ENCODE measurements around the gene CC2D2B.
"Not testable (repeated sequence)": the region's sequence is repeated elsewhere in the genome, so short reads cannot be mapped to it uniquely, and the experiment has no call there.

Gene CC2D2B

DNA sequence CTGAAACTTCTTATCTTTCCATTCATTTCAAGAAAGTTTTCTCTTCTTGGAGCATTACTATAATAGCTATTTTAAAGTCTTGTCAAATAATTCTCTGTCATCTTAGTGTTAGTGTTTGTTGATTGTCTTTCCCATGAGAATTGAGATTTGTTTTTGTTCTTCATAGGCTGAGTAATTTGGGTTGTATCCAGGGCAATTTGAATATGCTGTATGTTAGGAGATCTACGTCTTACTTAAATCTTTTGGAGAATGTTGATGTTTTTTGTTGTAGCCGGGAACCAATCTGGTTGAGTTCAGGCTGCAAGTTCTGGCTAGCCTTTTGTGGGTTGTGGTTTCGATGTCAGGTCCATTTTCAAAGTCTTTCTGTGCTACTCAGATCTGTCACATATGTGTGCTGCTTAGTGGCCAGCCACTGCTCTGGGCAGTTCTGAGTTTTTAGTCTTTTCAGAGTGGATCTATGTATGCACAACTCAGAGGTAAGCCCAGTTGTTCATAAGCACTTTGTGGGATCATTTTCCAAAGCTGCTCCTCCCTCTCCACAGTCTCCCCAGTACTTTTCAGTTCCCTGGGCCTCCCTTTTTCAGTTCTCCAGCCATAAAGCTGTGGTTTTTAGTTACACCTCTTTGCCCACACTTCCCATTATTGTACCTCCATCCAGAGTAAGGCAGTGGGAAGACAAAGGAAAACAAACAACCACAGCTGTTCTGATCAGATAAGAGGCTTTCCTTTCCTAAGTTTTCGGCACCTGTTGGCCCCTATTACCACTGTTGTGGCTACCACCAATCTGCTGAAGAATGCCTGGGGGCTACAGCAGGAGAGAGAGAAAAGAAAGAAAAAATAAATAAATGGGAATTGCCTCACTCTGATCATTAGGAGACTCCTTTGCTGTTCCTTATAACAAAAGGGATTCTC, 131.0 kb downstream of the CC2D2B start:
- no peak for DNase-seq (ENCODE audit: low read depth)
- Histone ChIP-seq H3K4me1 (ENCODE audit: control insufficient read depth, insufficient read depth, low read length) (peaks cover 3% of the 10 kb centered on the region), H3K9ac (ENCODE audit: low read length) (no peak overlapping the region), H3K36me3 (ENCODE audit: control insufficient read depth, insufficient read depth, low read length, severe bottlenecking) (no peaks in the 10 kb centered on the region), H3K27me3 (replicated peaks; ENCODE audit: control insufficient read depth, insufficient read depth, low read length) (no peaks in the 10 kb centered on the region), H3K9me3 (ENCODE audit: control insufficient read depth, low read length) (no peaks in the 10 kb centered on the region), H3K4me3 (ENCODE audit: low read length) (no peak overlapping the region)

DNA sequence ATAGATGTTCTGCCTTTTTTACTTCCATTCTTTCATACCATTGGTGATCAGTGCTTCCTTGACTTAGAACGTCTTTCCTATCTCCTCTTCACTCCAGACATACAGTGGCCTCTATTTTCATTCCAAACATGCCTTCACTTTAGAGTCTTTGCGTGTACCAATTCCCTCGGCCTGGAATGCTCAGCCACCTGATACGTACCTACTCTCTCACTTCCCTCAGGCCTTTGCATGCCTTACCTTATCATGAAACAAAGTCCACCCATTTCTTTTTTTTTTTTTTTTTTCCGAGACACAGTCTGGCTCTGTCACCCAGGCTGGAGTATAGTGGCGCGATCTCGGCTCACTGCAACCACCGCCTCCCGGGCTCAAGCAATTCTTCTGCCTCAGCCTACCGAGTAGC, 133.4 kb downstream of the CC2D2B start:
- Histone ChIP-seq H3K4me1 (ENCODE audit: control insufficient read depth, insufficient read depth, low read length) (peaks cover 21% of the 10 kb centered on the region), H3K36me3 (ENCODE audit: control insufficient read depth, insufficient read depth, low read length, severe bottlenecking) (peaks cover 1% of the 10 kb centered on the region), H3K4me3 (ENCODE audit: low read length) (no peak overlapping the region), H3K27me3 (replicated peaks; ENCODE audit: control insufficient read depth, insufficient read depth, low read length) (no peaks in the 10 kb centered on the region), H3K9ac (ENCODE audit: low read length) (no peak overlapping the region), H3K9me3 (ENCODE audit: control insufficient read depth, low read length) (no peaks in the 10 kb centered on the region)
- DNase-seq (ENCODE audit: low read depth), result no peak

DNA sequence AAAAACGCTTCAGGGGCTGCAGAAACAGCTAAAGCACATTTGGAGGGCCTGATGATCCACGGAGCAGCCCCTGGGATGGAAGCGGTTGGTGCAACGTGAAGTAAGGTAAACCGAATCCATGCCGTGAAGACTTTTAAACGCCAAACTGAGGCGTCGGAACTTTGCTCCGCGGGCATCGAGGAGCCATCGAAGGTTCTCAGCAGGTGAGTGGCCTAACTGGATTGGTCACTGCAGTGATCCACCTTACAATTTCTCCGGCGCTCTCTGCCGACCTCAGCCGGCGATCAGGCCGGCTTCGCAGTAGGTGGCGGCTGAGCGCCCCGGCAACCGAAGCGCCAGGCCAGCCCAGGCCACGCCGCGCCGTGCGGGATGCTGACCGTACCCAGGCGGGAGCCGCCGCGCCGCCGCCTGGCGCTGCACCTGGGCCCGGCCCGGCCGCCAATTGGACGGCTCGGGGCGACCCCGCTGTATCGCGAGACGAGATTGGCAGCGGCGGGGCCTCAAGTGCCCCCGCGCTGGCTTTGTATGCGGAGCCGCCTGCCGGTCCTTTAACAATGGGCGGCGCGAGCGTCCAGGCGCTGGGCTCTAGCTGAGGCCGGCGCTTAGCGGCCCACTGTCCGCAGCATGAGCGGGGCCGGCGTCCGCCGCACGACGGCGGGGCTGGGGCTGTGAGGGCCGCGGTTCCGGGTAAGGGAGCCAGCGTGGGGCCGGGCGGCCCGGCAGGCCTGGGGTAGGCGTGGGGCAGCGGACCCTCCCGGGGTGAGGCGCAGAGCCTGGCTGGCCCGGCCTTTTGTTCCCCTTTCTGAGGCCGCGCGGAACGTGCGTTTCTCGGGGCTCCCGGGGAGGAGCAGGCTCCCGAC, 135.5 kb downstream of the CC2D2B start, which contains the start of gene CCNJ:
Gene CCNJ (plus strand): TSS at position 551 of the 860 bp plus-strand sequence. CDS start 811 bp downstream, outside the sequence.
- peak; percentile 98 for DNase-seq (ENCODE audit: low read depth)
- H3K27me3 ChIP-seq (replicated peaks; ENCODE audit: control insufficient read depth, insufficient read depth, low read length), result no peaks in the 10 kb centered on the region
- peak within 1 kb of the TSS; percentile 95 for H3K9ac ChIP-seq (ENCODE audit: low read length)
- H3K4me3 ChIP-seq (ENCODE audit: low read length), result peak within 1 kb of the TSS; percentile 92
- no peaks in the 10 kb centered on the region for H3K9me3 ChIP-seq (ENCODE audit: control insufficient read depth, low read length)
- H3K36me3 ChIP-seq (ENCODE audit: control insufficient read depth, insufficient read depth, low read length, severe bottlenecking), result peaks cover 15% of the 10 kb centered on the region
- peaks cover 27% of the 10 kb centered on the region for H3K4me1 ChIP-seq (ENCODE audit: control insufficient read depth, insufficient read depth, low read length)

DNA sequence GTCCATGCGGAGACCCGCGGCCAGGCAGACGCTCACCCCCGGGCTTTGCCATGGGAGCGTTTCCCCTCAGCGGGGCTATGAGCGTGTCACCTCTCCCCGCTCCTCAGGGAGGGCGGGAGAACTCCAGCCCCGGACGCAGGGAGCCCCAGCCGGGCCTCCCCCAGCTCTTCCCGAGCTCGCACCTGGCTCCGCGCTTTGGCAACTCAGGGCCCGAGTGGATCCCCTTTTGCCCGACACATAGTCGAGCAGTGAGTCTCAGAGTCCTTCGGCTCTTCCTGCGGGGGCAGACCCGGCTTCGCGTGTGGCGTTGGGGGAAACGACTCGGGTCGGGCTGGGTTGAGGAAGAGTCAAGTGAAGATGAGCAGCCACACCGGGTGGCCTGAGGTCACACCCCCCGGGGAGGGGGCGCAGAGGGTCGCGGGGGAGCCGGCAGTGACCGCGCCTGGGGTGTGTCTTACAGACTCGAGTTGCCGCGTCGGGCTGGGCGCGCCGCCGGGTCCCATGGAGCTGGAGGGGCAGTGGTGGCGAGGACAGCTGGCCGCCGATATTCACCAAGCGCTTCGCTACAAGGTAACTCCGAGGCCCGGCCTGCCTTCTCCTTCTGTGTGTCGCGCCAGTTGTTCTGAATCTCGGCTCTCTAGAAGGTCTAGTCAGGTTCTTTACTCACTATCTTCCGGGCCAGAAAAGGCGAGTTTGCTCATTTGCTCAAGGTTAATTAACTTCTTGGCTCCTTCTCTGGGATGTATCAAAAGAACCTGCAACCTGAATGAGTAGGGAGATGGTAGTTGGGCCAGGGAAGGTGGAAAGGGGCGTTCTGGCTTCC, 136.3 kb downstream of the CC2D2B start:
- Histone ChIP-seq H3K36me3 (ENCODE audit: control insufficient read depth, insufficient read depth, low read length, severe bottlenecking) (peaks cover 18% of the 10 kb centered on the region), H3K27me3 (replicated peaks; ENCODE audit: control insufficient read depth, insufficient read depth, low read length) (no peaks in the 10 kb centered on the region), H3K9me3 (ENCODE audit: control insufficient read depth, low read length) (no peaks in the 10 kb centered on the region), H3K9ac (ENCODE audit: low read length) (peak overlapping the region; percentile 95), H3K4me3 (ENCODE audit: low read length) (peak overlapping the region; percentile 92), H3K4me1 (ENCODE audit: control insufficient read depth, insufficient read depth, low read length) (peaks cover 27% of the 10 kb centered on the region)
- peak; percentile 70 for DNase-seq (ENCODE audit: low read depth)

DNA sequence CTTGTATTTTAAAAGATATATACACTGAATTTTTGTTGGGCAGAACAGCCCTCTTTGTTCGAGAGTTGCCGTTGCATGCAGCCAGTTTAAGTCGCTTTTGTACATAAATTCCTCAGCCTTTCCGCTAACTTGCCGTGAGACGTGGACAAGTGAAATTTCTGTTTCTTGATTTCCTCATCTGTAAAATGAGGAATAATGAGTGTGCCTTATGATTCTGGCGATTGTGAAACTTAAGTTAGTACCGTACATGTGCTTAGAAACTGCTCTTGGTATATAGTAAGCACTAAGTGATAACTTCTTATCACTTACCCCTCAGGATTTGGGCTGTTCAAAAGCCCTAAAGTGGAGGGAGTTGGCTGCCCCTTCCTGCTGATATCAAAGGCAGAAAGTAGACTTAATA, 137.0 kb downstream of the CC2D2B start:
- Histone ChIP-seq H3K4me3 (ENCODE audit: low read length) (peak overlapping the region; percentile 92), H3K27me3 (replicated peaks; ENCODE audit: control insufficient read depth, insufficient read depth, low read length) (no peaks in the 10 kb centered on the region)

DNA sequence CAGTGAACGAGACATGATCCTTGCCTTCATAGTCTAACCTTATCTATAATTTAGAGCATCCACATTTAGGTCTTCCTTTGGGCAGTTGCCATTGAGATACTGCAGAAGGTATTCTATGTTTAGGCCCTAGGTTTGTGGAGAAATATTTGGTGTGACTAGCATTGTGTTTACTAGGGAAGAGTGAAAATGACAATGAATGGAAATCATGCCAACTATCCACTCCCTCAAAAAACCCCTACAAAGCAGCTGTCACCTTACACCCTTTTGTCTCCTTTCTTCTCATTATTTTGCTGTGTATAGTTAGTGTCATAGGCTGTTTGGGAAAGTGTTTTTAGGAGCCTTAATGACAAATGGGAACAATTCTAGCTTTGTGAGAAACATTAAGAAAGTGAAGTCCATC, 138.8 kb downstream of the CC2D2B start:
- no peak overlapping the region for H3K9ac ChIP-seq (ENCODE audit: low read length)
- no peaks in the 10 kb centered on the region for H3K27me3 ChIP-seq (replicated peaks; ENCODE audit: control insufficient read depth, insufficient read depth, low read length)
- H3K4me3 ChIP-seq (ENCODE audit: low read length), result no peak overlapping the region
- H3K4me1 ChIP-seq (ENCODE audit: control insufficient read depth, insufficient read depth, low read length), result peaks cover 27% of the 10 kb centered on the region
- H3K9me3 ChIP-seq (ENCODE audit: control insufficient read depth, low read length), result no peaks in the 10 kb centered on the region
- DNase-seq (ENCODE audit: low read depth), result no peak
- peaks cover 35% of the 10 kb centered on the region for H3K36me3 ChIP-seq (ENCODE audit: control insufficient read depth, insufficient read depth, low read length, severe bottlenecking)

More for the DNA sequence above, 137.0 kb downstream of the CC2D2B start:
- peak; percentile 81 for DNase-seq (ENCODE audit: low read depth)
- Histone ChIP-seq H3K9me3 (ENCODE audit: control insufficient read depth, low read length) (no peaks in the 10 kb centered on the region), H3K36me3 (ENCODE audit: control insufficient read depth, insufficient read depth, low read length, severe bottlenecking) (peaks cover 18% of the 10 kb centered on the region), H3K9ac (ENCODE audit: low read length) (peak overlapping the region; percentile 95), H3K4me1 (ENCODE audit: control insufficient read depth, insufficient read depth, low read length) (peaks cover 27% of the 10 kb centered on the region)

DNA sequence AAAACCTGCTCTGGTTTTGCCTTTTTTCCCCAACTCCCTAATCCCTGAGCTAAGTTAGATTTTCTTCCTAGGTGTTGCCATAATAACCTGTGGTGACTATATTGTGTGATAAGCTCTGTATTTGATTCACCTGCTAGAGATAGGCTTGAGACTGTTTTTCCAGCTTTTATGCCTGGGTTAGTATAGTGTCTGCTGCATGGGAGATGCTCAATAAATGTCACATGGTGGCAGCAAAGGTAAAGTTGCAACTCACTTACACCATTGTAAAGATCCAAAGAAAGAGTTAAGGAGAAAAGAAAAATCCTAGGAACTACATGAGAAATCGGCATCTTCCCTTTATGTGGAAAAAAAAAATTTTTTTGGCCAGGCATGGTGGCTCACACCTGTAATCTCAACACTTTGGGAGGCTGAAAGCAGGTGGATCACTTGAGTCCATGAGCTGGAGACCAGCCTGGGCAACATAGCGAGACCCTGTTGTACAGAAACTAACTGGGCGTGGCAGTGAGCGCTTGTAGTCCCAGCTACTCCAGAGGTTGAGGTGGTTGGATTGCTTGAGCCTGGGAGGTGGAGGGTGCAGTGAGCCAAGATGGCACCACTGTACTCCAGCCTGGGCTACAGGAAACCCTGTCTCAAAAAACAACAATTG, 139.4 kb downstream of the CC2D2B start:
- no peak for DNase-seq (ENCODE audit: low read depth)
- no peaks in the 10 kb centered on the region for H3K27me3 ChIP-seq (replicated peaks; ENCODE audit: control insufficient read depth, insufficient read depth, low read length)

DNA sequence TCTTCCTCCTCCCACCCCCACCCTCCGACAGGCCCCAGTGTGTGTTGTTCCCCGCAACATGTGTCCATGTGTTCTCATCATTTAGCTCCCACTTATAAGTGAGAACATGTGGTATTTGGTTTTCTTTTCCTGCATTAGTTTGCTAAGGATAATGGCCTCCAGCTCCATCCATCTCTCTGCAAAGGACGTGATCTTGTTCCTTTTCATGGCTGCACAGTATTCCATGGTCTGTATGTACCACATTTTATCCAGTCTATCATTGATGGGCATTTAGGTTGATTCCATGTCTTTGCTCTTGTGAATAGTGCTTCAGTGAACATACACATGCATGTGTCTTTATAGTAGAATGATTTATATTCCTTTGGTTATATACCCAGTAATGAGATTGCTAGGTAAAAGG, 140.2 kb downstream of the CC2D2B start:
- not testable (repeated sequence) for H3K27me3 ChIP-seq (replicated peaks; ENCODE audit: control insufficient read depth, insufficient read depth, low read length); DNase-seq (ENCODE audit: low read depth); H3K9ac ChIP-seq (ENCODE audit: low read length); H3K4me3 ChIP-seq (ENCODE audit: low read length); H3K9me3 ChIP-seq (ENCODE audit: control insufficient read depth, low read length)
- H3K4me1 ChIP-seq (ENCODE audit: control insufficient read depth, insufficient read depth, low read length), result peaks cover 24% of the 10 kb centered on the region
- H3K36me3 ChIP-seq (ENCODE audit: control insufficient read depth, insufficient read depth, low read length, severe bottlenecking), result peaks cover 44% of the 10 kb centered on the region

More for the DNA sequence above, 139.4 kb downstream of the CC2D2B start:
- H3K4me1 ChIP-seq (ENCODE audit: control insufficient read depth, insufficient read depth, low read length), result peaks cover 27% of the 10 kb centered on the region
- H3K4me3 ChIP-seq (ENCODE audit: low read length), result no peak overlapping the region
- peaks cover 40% of the 10 kb centered on the region for H3K36me3 ChIP-seq (ENCODE audit: control insufficient read depth, insufficient read depth, low read length, severe bottlenecking)
- no peak overlapping the region for H3K9ac ChIP-seq (ENCODE audit: low read length)
- no peaks in the 10 kb centered on the region for H3K9me3 ChIP-seq (ENCODE audit: control insufficient read depth, low read length)

DNA sequence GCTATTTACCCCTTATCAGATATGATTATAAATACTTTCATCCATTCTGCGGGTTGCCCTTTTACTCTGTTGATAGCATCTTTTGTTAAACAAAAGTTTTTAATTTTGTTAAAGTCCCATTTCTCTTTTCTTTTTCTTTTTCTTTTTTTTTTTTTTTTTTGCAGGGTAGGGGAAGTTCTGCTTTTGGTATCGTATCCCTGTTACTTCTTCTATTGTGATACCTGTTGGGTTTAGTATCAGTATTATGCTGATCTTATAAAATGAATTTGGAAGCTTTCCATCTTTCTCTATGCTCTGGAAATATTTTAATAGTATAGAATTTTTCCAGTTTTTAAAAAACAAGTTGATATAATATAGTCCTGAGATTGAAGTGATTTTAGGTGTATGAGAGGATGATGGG, 141.6 kb downstream of the CC2D2B start:
- no peak overlapping the region for H3K9ac ChIP-seq (ENCODE audit: low read length)
- no peak for DNase-seq (ENCODE audit: low read depth)
- no peak overlapping the region for H3K4me3 ChIP-seq (ENCODE audit: low read length)
- peaks cover 44% of the 10 kb centered on the region for H3K36me3 ChIP-seq (ENCODE audit: control insufficient read depth, insufficient read depth, low read length, severe bottlenecking)
- no peaks in the 10 kb centered on the region for H3K27me3 ChIP-seq (replicated peaks; ENCODE audit: control insufficient read depth, insufficient read depth, low read length)
- no peaks in the 10 kb centered on the region for H3K9me3 ChIP-seq (ENCODE audit: control insufficient read depth, low read length)
- peaks cover 30% of the 10 kb centered on the region for H3K4me1 ChIP-seq (ENCODE audit: control insufficient read depth, insufficient read depth, low read length)

DNA sequence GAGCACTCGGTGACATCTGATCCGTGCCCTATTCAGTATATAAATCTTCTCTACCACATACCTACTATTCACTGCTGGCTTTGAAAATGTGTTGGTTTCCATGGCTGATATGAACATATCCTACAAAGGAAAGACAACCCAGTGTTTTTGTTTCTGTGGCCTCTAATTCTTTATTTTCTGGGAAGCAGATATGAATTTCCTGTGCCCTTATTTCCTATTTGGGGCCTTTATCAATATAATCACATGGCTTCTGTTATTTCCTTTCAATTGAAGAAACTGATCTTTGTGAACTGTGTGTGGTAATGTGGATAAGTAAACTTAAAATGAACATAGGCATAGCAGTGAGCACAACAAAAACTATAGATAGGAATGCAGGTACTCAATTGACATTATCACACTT, 146.2 kb downstream of the CC2D2B start:
- peaks cover 16% of the 10 kb centered on the region for H3K4me1 ChIP-seq (ENCODE audit: control insufficient read depth, insufficient read depth, low read length)
- H3K4me3 ChIP-seq (ENCODE audit: low read length), result no peak overlapping the region
- no peak for DNase-seq (ENCODE audit: low read depth)
- H3K9ac ChIP-seq (ENCODE audit: low read length), result no peak overlapping the region
- H3K27me3 ChIP-seq (replicated peaks; ENCODE audit: control insufficient read depth, insufficient read depth, low read length), result no peaks in the 10 kb centered on the region
- peaks cover 53% of the 10 kb centered on the region for H3K36me3 ChIP-seq (ENCODE audit: control insufficient read depth, insufficient read depth, low read length, severe bottlenecking)
- no peaks in the 10 kb centered on the region for H3K9me3 ChIP-seq (ENCODE audit: control insufficient read depth, low read length)
